ENCODE results near the gene ZNF628. TPM values are rescaled to one million over a fixed set of nuclear protein-coding genes. Genes with fewer than 3 reads are reported as not detected.

Gene ZNF628
- total RNA-seq, 1 experiment from 2014 or later, result 12.3 TPM

DNA sequence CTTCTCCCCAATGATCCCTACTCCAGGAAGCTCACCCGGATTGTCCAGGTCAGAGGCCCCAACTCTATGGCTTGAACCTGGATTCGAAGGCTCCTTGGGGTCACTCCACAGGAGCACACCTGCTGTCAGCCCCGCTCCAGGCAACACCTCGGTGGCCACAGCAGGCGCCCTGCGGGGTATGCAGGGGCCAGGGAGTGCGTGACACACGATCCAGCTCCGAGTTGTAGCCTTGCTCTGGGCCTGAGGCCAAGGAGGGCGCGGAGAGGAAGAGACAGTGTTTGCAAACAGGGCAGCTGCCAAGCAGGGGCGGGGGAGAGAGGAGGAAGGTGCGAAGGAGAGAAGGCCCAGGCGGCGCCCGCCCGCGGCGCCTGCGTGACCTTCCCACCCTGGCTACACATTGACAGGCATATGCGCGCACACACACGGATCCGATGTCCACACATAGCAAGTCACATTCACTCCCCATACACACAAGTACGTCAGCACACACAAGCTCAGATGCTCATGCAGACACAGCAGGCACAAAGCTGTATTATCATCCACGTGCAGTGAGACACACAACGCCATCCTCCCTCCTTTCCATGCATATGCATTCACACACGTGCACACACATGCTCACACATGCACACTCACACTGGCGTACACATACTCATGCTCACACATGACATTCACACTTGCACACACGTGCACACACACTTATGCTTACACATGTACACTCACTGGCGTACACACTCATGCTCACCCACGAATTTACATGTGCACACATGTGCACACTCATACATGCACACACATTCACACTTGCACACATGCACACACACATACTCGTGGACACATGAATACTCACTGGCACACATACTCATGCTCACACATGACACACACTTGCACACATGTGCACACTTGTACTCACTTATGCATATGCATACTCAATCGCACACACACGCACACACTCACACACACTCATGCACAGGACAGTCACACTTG, 50.1 kb downstream of the ZNF628 start:
- no peaks in the 10 kb centered on the region for H3K9me3 Mint-ChIP-seq (ENCODE audit: unreplicated experiment)
- H3K4me3 ChIP-seq (ENCODE audit: low read depth, low read length), result no peak overlapping the region
- TF ChIP-seq, protein P1, sequence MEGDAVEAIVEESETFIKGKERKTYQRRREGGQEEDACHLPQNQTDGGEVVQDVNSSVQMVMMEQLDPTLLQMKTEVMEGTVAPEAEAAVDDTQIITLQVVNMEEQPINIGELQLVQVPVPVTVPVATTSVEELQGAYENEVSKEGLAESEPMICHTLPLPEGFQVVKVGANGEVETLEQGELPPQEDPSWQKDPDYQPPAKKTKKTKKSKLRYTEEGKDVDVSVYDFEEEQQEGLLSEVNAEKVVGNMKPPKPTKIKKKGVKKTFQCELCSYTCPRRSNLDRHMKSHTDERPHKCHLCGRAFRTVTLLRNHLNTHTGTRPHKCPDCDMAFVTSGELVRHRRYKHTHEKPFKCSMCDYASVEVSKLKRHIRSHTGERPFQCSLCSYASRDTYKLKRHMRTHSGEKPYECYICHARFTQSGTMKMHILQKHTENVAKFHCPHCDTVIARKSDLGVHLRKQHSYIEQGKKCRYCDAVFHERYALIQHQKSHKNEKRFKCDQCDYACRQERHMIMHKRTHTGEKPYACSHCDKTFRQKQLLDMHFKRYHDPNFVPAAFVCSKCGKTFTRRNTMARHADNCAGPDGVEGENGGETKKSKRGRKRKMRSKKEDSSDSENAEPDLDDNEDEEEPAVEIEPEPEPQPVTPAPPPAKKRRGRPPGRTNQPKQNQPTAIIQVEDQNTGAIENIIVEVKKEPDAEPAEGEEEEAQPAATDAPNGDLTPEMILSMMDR (IDR thresholded peaks at IDR 0.05; ENCODE audit: insufficient read depth in 1 of 2, low read depth in 1 of 2, low read length in 1 of 2, severe bottlenecking in 1 of 2, unreplicated experiment in 1 of 2), result no peak
- no peaks in the 10 kb centered on the region for H3K4me1 ChIP-seq
- intact Hi-C loops (cut with micrococcal nuclease; ENCODE audit: unreplicated experiment), result no loop called here
- no peaks in the 10 kb centered on the region for H3K36me3 ChIP-seq (ENCODE audit: control insufficient read depth, insufficient read depth, low read length)
- no peak overlapping the region for H3K4me3 Mint-ChIP-seq (ENCODE audit: unreplicated experiment)
- DNase-seq, result no peak
- H3K9me3 ChIP-seq, result peaks cover 3% of the 10 kb centered on the region; the same call in 1 of the 2 replicates
- BruUV-seq (replicated peaks), result no TSS peak
- POLR2A ChIA-PET, result no interaction called here
- no peaks in the 10 kb centered on the region for H3K4me1 Mint-ChIP-seq (ENCODE audit: low read depth, unreplicated experiment)
- H3K36me3 Mint-ChIP-seq (ENCODE audit: insufficient read depth, unreplicated experiment), result no peaks in the 10 kb centered on the region
- H3K27me3 Mint-ChIP-seq (ENCODE audit: insufficient read depth, unreplicated experiment), result no peaks in the 10 kb centered on the region
- CTCF ChIA-PET, result interaction anchor here (0.5 to 1.1 kb wide), 2 partner anchors 59 to 385 kb away, joined by 3 to 5 read pairs; no protein-coding TSS in a partner anchor
- no peaks in the 10 kb centered on the region for H3K27me3 ChIP-seq (replicated peaks; ENCODE audit: control insufficient read depth, insufficient read depth, low read length)
- no peak overlapping the region for H3K27ac Mint-ChIP-seq (ENCODE audit: unreplicated experiment)

DNA sequence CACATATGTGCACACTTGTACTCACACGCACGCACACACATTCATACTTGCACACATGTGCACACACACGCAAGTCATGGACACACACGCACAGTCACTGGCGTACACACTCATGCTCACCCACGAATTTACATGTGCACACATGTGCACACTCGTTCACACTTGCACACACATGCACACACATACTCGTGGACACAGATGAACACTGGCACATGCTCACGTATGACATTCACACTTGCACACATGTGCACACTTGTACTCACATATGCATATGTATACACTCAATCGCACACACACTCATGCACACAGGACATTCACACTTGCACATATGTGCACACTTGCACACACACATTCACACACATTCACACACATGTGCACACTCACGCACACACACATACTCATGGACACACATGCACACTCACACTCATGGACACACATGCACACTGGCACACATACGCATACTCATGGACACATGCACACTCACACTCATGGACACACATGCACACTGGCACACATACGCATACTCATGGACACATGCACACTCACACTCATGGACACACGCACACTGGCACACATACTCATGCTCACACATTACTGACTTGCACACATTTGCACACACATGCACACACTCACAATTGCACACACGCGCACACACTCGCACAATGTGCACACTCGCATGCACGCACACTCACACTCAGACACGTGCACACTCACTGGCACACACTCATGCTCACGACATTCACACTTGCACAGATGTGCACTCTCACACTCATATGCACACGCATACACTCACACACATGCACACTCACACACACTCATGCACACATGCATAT, 51.0 kb downstream of the ZNF628 start:
- TF ChIP-seq, protein P1 (IDR thresholded peaks at IDR 0.05; ENCODE audit: insufficient read depth in 1 of 2, low read depth in 1 of 2, low read length in 1 of 2, severe bottlenecking in 1 of 2, unreplicated experiment in 1 of 2), result no peak
- H3K27me3 ChIP-seq (replicated peaks; ENCODE audit: control insufficient read depth, insufficient read depth, low read length), result no peaks in the 10 kb centered on the region
- H3K9me3 Mint-ChIP-seq (ENCODE audit: unreplicated experiment), result no peaks in the 10 kb centered on the region
- CTCF ChIA-PET, result no interaction called here
- H3K9me3 ChIP-seq, result peaks cover 3% of the 10 kb centered on the region; the same call in 1 of the 2 replicates
- H3K36me3 Mint-ChIP-seq (ENCODE audit: insufficient read depth, unreplicated experiment), result no peaks in the 10 kb centered on the region
- H3K4me1 Mint-ChIP-seq (ENCODE audit: low read depth, unreplicated experiment), result no peaks in the 10 kb centered on the region
- no peaks in the 10 kb centered on the region for H3K27me3 Mint-ChIP-seq (ENCODE audit: insufficient read depth, unreplicated experiment)
- no peaks in the 10 kb centered on the region for H3K4me1 ChIP-seq
- H3K36me3 ChIP-seq (ENCODE audit: control insufficient read depth, insufficient read depth, low read length), result no peaks in the 10 kb centered on the region
- H3K4me3 ChIP-seq (ENCODE audit: low read depth, low read length), result no peak overlapping the region
- H3K27ac Mint-ChIP-seq (ENCODE audit: unreplicated experiment), result no peak overlapping the region
- no peak overlapping the region for H3K4me3 Mint-ChIP-seq (ENCODE audit: unreplicated experiment)
- DNase-seq, result no peak
- POLR2A ChIA-PET, result no interaction called here
- no TSS peak for BruUV-seq (replicated peaks)
- intact Hi-C loops (cut with micrococcal nuclease; ENCODE audit: unreplicated experiment), result no loop called here

DNA sequence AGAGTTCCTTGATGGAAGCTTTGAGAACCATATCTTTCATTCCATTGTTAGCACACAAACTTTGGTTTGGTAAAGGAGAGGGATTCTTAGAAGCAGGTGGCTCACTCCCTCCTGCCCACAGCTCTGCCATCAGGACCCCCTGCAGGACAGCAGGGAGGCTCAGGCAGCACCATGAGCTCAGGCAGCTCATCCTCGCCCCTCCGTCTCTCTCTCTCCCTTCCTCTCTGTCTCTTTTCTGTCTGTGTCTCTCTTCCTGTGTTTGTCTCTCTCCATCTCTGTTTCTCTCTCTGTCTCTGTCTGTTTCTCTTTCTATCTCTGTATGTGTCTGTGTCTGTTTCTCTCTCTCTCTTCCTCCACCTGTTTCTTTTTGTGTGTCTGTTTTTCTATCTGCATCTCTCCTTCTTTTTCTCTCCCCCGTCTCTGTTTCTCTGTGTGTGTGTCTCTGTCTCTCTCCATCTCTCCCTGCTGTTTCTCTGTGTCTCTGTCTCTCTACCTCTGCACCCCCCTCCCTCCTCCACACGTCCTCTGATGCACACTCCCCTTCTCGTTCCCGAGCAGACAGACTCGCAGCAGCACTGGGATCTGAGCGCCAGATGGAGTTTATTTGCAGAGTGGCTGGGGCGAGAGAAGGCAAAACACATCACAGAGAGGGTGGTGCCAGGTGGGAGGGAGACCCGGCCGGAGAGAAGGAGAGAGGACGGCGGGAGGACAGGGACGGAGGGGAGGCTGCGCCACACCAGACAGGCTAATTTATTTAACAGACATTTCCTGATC, 51.8 kb downstream of the ZNF628 start:
- Mint-ChIP-seq H3K36me3 (ENCODE audit: insufficient read depth, unreplicated experiment) (no peaks in the 10 kb centered on the region), H3K4me3 (ENCODE audit: unreplicated experiment) (no peak overlapping the region), H3K27ac (ENCODE audit: unreplicated experiment) (no peak overlapping the region), H3K4me1 (ENCODE audit: low read depth, unreplicated experiment) (no peaks in the 10 kb centered on the region), H3K9me3 (ENCODE audit: unreplicated experiment) (no peaks in the 10 kb centered on the region), H3K27me3 (ENCODE audit: insufficient read depth, unreplicated experiment) (no peaks in the 10 kb centered on the region)
- Histone ChIP-seq H3K9me3 (peaks cover 3% of the 10 kb centered on the region; the same call in 1 of the 2 replicates), H3K4me3 (ENCODE audit: low read depth, low read length) (no peak overlapping the region), H3K36me3 (ENCODE audit: control insufficient read depth, insufficient read depth, low read length) (no peaks in the 10 kb centered on the region), H3K27me3 (replicated peaks; ENCODE audit: control insufficient read depth, insufficient read depth, low read length) (no peaks in the 10 kb centered on the region), H3K4me1 (no peaks in the 10 kb centered on the region)
- CTCF ChIA-PET, result no interaction called here
- POLR2A ChIA-PET, result no interaction called here
- no TSS peak for BruUV-seq (replicated peaks)
- DNase-seq, result no peak
- TF ChIP-seq, protein P1 (IDR thresholded peaks at IDR 0.05; ENCODE audit: insufficient read depth in 1 of 2, low read depth in 1 of 2, low read length in 1 of 2, severe bottlenecking in 1 of 2, unreplicated experiment in 1 of 2), result no peak
- intact Hi-C loops (cut with micrococcal nuclease; ENCODE audit: unreplicated experiment), result no loop called here
